Activated CD4-positive, alpha-beta memory T cell treated with anti-CD3 and anti-CD28 coated beads for 36 hours (primary cell): Measurements from ENCODE around the gene CLEC4G. TPM values are rescaled to one million over a fixed set of nuclear protein-coding genes. Genes with fewer than 3 reads are reported as not detected.
A peak's percentile ranks its signal among the peaks of the same experiment; 100 is the strongest.

Experiments
- CTCF ChIA-PET: fragments of 350-600 bp; sonication (Branson Sonifier 250); formaldehyde crosslinking; loops from one replicate; lab custom pipeline; 2021; ENCODE audit warnings: antibody characterized with exemption, inconsistent platforms; lab: Charles Lee
- POLR2A ChIA-PET: fragments of 350-600 bp; sonication (Branson Sonifier 250); formaldehyde crosslinking; loops from one replicate; lab custom pipeline; 2021; ENCODE audit warnings: antibody characterized with exemption; lab: Charles Lee
- DNase-seq: peaks from one replicate; pipeline ENCODE4 v3.0.0-alpha.2; 2020
- H3K27ac Mint-ChIP-seq: one replicate; pipeline ENCODE4 v1.8.0; 2021; ENCODE audit warnings: mixed read lengths
- H3K27me3 Mint-ChIP-seq: one replicate; pipeline ENCODE4 v1.8.0; 2021; ENCODE audit warnings: mixed read lengths
- H3K36me3 Mint-ChIP-seq: one replicate; pipeline ENCODE4 v1.8.0; 2021; ENCODE audit warnings: mixed read lengths
- H3K4me1 Mint-ChIP-seq: one replicate; pipeline ENCODE4 v1.8.0; 2021; ENCODE audit warnings: low read depth, mixed read lengths
- H3K4me3 Mint-ChIP-seq: one replicate; pipeline ENCODE4 v1.8.0; 2021; ENCODE audit warnings: mild to moderate bottlenecking, mixed read lengths
- H3K9me3 Mint-ChIP-seq: one replicate; pipeline ENCODE4 v1.8.0; 2021; ENCODE audit warnings: mixed read lengths
- intact Hi-C: fragments of 100-400 bp; cut with micrococcal nuclease; formaldehyde crosslinking; loops from one replicate; pipeline ENCODE4 v1.15.1; 2023
- total RNA-seq, 2 experiments: library from RNA; stranded (reverse); gene quantifications; one replicate each; pipeline ENCODE4 v1.2.3, GENCODE V29; 2021

CLEC4G gene
- total RNA-seq, 2 experiments from 2014 or later = not detected

GRCh38 chr19:7701049-7701653, 30.8 kb downstream of the CLEC4G start:
- ChIA-PET POLR2A (no interaction called here), CTCF (interaction anchor here (4.1 kb wide), 1 partner anchor 20 kb away, joined by 26 read pairs; the partner anchor contains the start of gene TRAPPC5)
- Mint-ChIP-seq H3K9me3 (no peaks in the 10 kb centered on the region), H3K4me3 (no peak overlapping the region), H3K27me3 (peaks cover 21% of the 10 kb centered on the region), H3K36me3 (no peaks in the 10 kb centered on the region), H3K4me1 (peaks cover 30% of the 10 kb centered on the region), H3K27ac (no peak overlapping the region)
- intact Hi-C loops = no loop called here
- DNase-seq = no peak

- intact Hi-C loops = loop anchor here (1.0 to 2.0 kb wide), 2 partner anchors 39 to 73 kb away; no protein-coding TSS in a partner anchor
- Mint-ChIP-seq H3K4me3 (peak overlapping the region; percentile 6), H3K27me3 (peaks cover 21% of the 10 kb centered on the region), H3K36me3 (no peaks in the 10 kb centered on the region), H3K27ac (peak overlapping the region; percentile 39), H3K9me3 (no peaks in the 10 kb centered on the region), H3K4me1 (peaks cover 16% of the 10 kb centered on the region)
- CTCF ChIA-PET = interaction anchor here (1.2 to 4.1 kb wide), 3 partner anchors 19 to 131 kb away, joined by 4 to 26 read pairs (median 5); partner anchors contain the start of gene TRAPPC5
- POLR2A ChIA-PET = no interaction called here
- peak; percentile 81 for DNase-seq
These were observed 32.2 kb downstream of the CLEC4G start for GRCh38 chr19:7699417-7700401.

GRCh38 chr19:7699003-7699402, 32.9 kb downstream of the CLEC4G start:
- POLR2A ChIA-PET = no interaction called here
- intact Hi-C loops = loop anchor here (1.0 to 2.0 kb wide), 2 partner anchors 39 to 74 kb away; no protein-coding TSS in a partner anchor
- Mint-ChIP-seq H3K9me3 (no peaks in the 10 kb centered on the region), H3K4me1 (peaks cover 13% of the 10 kb centered on the region), H3K36me3 (no peaks in the 10 kb centered on the region), H3K4me3 (peak overlapping the region; percentile 6), H3K27ac (peak overlapping the region; percentile 28), H3K27me3 (peaks cover 21% of the 10 kb centered on the region)
- CTCF ChIA-PET = interaction anchor here (1.2 to 4.1 kb wide), 3 partner anchors 18 to 130 kb away, joined by 4 to 26 read pairs (median 5); partner anchors contain the start of gene TRAPPC5
- DNase-seq = no peak

GRCh38 chr19:7698583-7698982, 33.3 kb downstream of the CLEC4G start:
- no peak overlapping the region for H3K27ac Mint-ChIP-seq
- no peaks in the 10 kb centered on the region for H3K9me3 Mint-ChIP-seq
- no peak for DNase-seq
- no peaks in the 10 kb centered on the region for H3K36me3 Mint-ChIP-seq
- intact Hi-C loops = loop anchor here (2.0 kb wide), 1 partner anchor 74 kb away; no protein-coding TSS in a partner anchor
- peaks cover 21% of the 10 kb centered on the region for H3K27me3 Mint-ChIP-seq
- ChIA-PET POLR2A (no interaction called here), CTCF (interaction anchor here (1.4 to 4.1 kb wide), 2 partner anchors 18 to 102 kb away, joined by 5 to 26 read pairs; partner anchors contain the start of gene TRAPPC5)
- peaks cover 13% of the 10 kb centered on the region for H3K4me1 Mint-ChIP-seq
- H3K4me3 Mint-ChIP-seq = no peak overlapping the region

- intact Hi-C loops = loop anchor here (2.0 kb wide), 1 partner anchor 75 kb away; no protein-coding TSS in a partner anchor
- Mint-ChIP-seq H3K36me3 (no peaks in the 10 kb centered on the region), H3K27me3 (peaks cover 21% of the 10 kb centered on the region), H3K4me1 (peaks cover 13% of the 10 kb centered on the region), H3K9me3 (no peaks in the 10 kb centered on the region), H3K4me3 (no peak overlapping the region), H3K27ac (no peak overlapping the region)
- no peak for DNase-seq
- ChIA-PET POLR2A (no interaction called here), CTCF (interaction anchor here (1.5 to 4.1 kb wide), 2 partner anchors 17 kb away, joined by 6 to 26 read pairs; partner anchors contain the start of gene TRAPPC5)
These were observed 34.1 kb downstream of the CLEC4G start for GRCh38 chr19:7697721-7698287.

- Mint-ChIP-seq H3K27ac (no peak overlapping the region), H3K4me1 (peaks cover 6% of the 10 kb centered on the region), H3K27me3 (peaks cover 21% of the 10 kb centered on the region), H3K4me3 (no peak overlapping the region), H3K36me3 (no peaks in the 10 kb centered on the region), H3K9me3 (no peaks in the 10 kb centered on the region)
- intact Hi-C loops = no loop called here
- DNase-seq = no peak
- ChIA-PET POLR2A (no interaction called here), CTCF (interaction anchor here (0.6 to 1.5 kb wide), 2 partner anchors 13 to 318 kb away, joined by 6 to 7 read pairs; partner anchors contain the start of gene TRAPPC5)
These were observed 37.4 kb downstream of the CLEC4G start for GRCh38 chr19:7694499-7694898.

- intact Hi-C loops = no loop called here
- no peak overlapping the region for H3K4me3 Mint-ChIP-seq
- no peaks in the 10 kb centered on the region for H3K36me3 Mint-ChIP-seq
- CTCF ChIA-PET = no interaction called here
- peaks cover 10% of the 10 kb centered on the region for H3K27me3 Mint-ChIP-seq
- no peak overlapping the region for H3K27ac Mint-ChIP-seq
- POLR2A ChIA-PET = no interaction called here
- peak; percentile 17 for DNase-seq
- H3K4me1 Mint-ChIP-seq = no peaks in the 10 kb centered on the region
- H3K9me3 Mint-ChIP-seq = no peaks in the 10 kb centered on the region
These were observed 39.4 kb downstream of the CLEC4G start for GRCh38 chr19:7692417-7693088.

- no peaks in the 10 kb centered on the region for H3K9me3 Mint-ChIP-seq
- no peaks in the 10 kb centered on the region for H3K4me1 Mint-ChIP-seq
- intact Hi-C loops = no loop called here
- H3K27ac Mint-ChIP-seq = no peak overlapping the region
- H3K4me3 Mint-ChIP-seq = no peak overlapping the region
- POLR2A ChIA-PET = no interaction called here
- no peaks in the 10 kb centered on the region for H3K36me3 Mint-ChIP-seq
- peaks cover 1% of the 10 kb centered on the region for H3K27me3 Mint-ChIP-seq
- CTCF ChIA-PET = interaction anchor here (1.5 kb wide), 1 partner anchor 11 kb away, joined by 5 read pairs; the partner anchor contains the start of gene TRAPPC5
- DNase-seq = peak; percentile 41
These were observed 40.4 kb downstream of the CLEC4G start for GRCh38 chr19:7691497-7691896.

GRCh38 chr19:7690779-7691258, 41.1 kb downstream of the CLEC4G start:
- Mint-ChIP-seq H3K36me3 (no peaks in the 10 kb centered on the region), H3K27ac (no peak overlapping the region), H3K9me3 (no peaks in the 10 kb centered on the region), H3K4me3 (no peak overlapping the region), H3K4me1 (no peaks in the 10 kb centered on the region), H3K27me3 (no peaks in the 10 kb centered on the region)
- peak; percentile 19 for DNase-seq
- ChIA-PET CTCF (interaction anchor here (1.5 kb wide), 1 partner anchor 10 kb away, joined by 5 read pairs; the partner anchor contains the start of gene TRAPPC5), POLR2A (no interaction called here)
- intact Hi-C loops = no loop called here

- Mint-ChIP-seq H3K9me3 (no peaks in the 10 kb centered on the region), H3K27me3 (no peaks in the 10 kb centered on the region), H3K27ac (no peak overlapping the region), H3K36me3 (no peaks in the 10 kb centered on the region), H3K4me1 (no peaks in the 10 kb centered on the region), H3K4me3 (no peak overlapping the region)
- DNase-seq = no peak
- CTCF ChIA-PET = interaction anchor here (0.6 to 1.2 kb wide), 3 partner anchors 8 to 111 kb away, joined by 3 to 5 read pairs (median 3); partner anchors contain the start of gene TRAPPC5
- POLR2A ChIA-PET = no interaction called here
- intact Hi-C loops = no loop called here
These were observed 42.7 kb downstream of the CLEC4G start for GRCh38 chr19:7689165-7689564.

- POLR2A ChIA-PET = no interaction called here
- H3K9me3 Mint-ChIP-seq = no peaks in the 10 kb centered on the region
- CTCF ChIA-PET = no interaction called here
- no peaks in the 10 kb centered on the region for H3K27me3 Mint-ChIP-seq
- peaks cover 4% of the 10 kb centered on the region for H3K36me3 Mint-ChIP-seq
- intact Hi-C loops = no loop called here
- no peak overlapping the region for H3K27ac Mint-ChIP-seq
- H3K4me3 Mint-ChIP-seq = no peak overlapping the region
- no peak for DNase-seq
- H3K4me1 Mint-ChIP-seq = no peaks in the 10 kb centered on the region
These were observed 44.7 kb downstream of the CLEC4G start for GRCh38 chr19:7687177-7687576.
